ENCODE data around the gene CLDN9.

DNA sequence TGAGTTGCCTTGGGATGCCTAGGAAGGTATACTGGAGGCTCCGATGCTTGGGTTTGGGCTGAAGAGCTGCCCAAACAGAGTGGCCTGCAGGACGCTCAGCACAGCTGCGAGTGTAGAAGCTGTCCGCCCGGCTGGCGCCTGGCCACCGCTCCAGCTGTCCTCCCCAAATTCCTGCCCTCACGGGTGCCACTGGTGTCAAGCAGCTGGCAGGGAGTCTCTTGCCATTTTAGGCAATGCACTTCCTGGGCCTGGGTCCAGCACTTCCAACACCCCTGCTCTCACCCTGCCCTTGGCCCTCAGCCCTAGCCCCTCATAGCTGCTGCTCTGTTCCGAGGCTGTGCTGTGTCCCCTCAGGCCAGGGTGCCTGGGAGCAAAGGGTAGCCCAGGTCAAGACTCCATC, 27.3 kb upstream of the CLDN9 start:
- TF ChIP-seq, protein P1, sequence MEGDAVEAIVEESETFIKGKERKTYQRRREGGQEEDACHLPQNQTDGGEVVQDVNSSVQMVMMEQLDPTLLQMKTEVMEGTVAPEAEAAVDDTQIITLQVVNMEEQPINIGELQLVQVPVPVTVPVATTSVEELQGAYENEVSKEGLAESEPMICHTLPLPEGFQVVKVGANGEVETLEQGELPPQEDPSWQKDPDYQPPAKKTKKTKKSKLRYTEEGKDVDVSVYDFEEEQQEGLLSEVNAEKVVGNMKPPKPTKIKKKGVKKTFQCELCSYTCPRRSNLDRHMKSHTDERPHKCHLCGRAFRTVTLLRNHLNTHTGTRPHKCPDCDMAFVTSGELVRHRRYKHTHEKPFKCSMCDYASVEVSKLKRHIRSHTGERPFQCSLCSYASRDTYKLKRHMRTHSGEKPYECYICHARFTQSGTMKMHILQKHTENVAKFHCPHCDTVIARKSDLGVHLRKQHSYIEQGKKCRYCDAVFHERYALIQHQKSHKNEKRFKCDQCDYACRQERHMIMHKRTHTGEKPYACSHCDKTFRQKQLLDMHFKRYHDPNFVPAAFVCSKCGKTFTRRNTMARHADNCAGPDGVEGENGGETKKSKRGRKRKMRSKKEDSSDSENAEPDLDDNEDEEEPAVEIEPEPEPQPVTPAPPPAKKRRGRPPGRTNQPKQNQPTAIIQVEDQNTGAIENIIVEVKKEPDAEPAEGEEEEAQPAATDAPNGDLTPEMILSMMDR (IDR thresholded peaks at IDR 0.05), result no peak
- no peak for TF ChIP-seq POLR2A (IDR thresholded peaks at IDR 0.05)
- TF ChIP-seq POLR2AphosphoS5 (IDR thresholded peaks at IDR 0.05), result no peak
